ENCODE measurements around the gene DUSP14. TPM values are rescaled to one million over a fixed set of nuclear protein-coding genes. Genes with fewer than 3 reads are reported as not detected.
"Not testable (repeated sequence)": the region's sequence is repeated elsewhere in the genome, so short reads cannot be mapped to it uniquely, and the experiment has no call there.

Gene DUSP14
- total RNA-seq, 1 donor from 2014 or later: 31.1 TPM

DNA sequence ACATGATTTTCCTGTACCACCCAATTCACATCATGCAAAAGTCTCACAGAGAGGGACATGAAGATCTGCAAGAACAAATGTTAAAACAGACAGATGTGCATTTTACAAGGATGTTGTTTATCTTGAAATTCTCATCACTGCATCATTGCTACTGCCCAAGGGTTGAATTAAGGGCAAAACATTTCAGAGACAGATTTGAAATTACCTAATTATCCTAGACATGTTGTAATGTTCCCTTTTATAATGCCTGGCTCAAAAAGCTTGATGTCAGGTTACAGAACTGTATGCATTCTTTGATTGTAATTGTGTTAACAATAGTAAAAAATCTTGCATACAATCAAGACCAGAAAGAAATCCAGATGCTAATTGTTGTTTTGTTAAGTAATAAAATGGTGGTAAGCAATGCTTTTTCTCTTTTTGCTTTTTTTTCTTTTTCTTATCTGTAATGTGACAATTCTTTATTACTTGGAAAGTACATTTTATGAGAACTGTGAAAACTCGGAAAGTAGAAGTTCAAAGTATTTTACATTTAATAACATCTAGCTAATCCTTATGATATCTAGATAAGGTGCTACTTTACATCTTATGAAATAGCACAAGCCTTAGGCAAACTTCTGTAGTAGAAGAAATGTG is 3.6 kb upstream of the DUSP14 start:
- DNase-seq: no peak

DNA sequence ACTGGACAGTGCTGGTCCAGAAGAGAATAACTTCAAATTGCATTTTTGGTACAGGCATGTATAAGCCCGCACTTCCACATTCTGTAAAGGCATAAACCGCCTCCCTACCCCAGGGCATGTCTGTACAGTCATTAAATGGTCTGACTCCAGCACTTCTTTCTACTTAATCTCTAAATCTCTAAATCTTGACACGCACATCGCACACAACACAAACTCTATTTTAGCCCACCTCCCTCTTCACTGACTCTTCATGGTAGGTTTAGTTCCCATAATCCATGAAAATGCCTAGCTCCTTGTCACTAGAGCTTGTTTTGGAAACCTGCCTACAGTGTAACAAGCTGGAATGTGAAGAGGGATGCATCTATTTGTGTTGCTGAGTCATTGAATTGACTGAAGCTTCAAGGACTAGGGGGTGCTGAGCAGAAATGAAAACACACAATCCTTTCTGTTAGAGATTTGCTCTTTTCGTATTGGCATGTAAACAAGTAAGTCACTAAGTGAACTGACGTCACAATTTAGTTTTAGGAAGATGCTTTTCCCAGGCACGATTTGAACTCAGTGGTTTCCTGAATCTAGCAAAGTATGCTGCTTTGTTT is 1.6 kb upstream of the DUSP14 start:
- DNase-seq: peak; percentile 95

DNA sequence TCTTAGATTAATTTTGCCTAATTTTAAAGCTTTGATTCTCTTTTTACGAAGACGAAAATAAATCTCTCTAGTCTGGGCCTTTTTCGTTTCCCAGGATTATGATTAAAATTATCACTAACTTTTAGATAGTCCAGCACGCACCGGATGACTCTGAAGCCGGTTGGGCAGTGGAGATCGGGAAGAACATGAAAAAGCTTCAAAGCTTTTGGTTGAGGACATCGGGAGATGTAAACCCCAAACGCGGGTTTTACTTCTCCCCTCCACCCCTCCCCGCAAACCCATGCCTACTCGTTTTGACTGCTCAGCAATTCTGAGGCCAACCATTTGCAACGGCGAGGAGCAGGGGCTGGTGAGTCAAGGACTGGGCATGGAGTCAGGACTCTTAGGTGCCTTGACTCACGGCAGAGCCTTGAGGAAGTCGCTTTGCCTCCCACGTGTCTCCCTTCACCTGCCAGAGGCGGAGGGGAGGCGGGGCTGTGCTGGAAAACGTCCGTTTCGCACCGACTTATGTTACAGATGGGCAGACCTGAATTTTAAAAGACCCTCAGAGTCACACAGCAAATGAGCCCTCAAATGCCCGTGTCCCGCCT is 989 bp upstream of the DUSP14 start:
- peak; percentile 93 for DNase-seq

DNA sequence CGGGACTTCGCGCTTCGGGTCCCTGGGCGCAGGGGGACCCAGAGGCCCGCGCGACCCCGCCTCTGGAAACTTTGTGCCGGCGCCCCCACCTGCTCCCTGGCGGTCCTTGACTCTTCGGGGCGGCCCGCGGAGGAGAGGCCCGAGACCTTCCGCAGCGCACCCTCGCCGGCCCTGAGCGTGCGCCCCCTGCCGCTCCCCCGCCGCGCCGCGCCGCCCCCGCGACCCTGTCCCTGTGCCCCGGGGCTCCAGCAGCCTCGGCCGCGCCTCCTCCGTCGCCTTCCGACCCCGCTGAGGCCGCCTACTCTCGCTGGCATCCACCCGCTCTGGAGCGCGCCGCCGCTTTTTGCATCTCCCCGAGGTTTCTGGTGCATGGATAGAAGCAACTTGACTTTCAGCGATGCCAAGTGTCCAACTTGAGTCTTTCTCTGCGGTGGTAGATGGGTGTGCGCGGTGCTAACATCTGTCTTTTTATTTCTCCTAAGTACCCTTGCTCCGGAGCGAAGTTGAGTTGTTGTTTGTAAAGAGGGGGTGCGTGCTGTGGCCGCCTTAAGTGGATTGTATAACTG is 414 bp downstream of the DUSP14 start:
- DNase-seq: peak; percentile 69

DNA sequence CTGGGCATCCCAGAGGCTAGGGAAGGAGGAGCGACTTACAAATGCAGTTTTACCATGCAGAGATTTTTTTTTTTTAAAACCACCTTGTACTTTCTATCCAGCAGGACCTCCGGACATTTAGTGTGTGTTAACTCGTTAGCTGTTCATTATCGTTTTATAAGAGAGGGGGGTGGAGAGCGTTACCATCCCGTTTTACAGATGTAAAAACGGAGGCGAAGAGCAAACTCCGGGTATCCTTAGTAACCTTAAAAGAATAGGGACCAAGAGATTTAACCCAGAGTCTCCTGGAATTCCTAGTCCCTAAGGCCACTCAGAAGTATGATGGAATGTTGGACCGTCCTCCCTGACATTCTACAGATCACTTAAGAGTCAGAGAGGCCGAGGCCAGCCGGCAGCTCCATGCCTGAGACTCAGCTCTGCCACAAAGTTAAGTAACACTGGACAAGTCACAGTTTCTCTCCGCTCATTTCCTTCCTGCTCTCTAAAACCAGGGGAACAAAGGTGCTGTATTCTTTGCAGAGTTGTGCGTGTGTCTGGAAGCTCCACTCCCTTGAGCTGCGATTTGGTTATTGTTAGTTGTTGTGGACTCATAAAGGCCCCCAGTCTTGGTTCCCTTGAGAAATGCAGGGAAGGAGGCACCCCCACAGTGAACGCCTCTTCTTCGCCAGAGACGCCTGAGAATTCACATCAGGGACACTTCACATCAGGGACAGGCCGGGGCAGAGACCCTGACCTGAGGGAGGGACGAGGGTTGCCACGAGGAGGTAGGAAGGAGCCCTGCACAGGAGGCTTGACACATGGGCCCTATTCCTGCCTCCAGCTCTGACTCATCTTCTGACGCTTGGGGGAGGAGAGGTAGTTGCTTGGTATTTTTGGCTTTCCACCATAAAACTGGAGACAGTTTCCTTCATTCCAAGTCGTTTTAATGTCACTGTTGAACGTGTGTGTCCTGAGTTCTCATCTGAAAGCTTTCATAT is 1.2 kb downstream of the DUSP14 start:
- peak; percentile 89 for DNase-seq

DNA sequence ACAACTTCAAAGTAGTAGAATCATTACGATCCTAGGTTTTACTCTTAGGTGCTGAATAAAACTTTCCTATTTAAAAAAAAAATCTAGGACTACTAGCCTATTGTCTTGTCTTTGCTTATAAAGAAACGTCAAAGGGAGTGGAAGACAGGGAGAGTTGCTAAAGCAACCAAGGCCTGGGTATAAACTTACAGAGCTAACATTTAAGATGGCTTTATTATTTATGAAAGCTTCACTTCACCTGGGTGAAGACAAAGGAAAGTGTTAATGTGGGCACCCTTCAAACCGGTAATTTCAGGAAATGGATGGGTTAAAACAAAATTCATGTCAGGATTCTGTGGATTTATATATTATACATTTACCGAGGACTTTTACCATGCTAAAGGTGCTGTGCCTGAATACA is 2.5 kb downstream of the DUSP14 start:
- DNase-seq: no peak

DNA sequence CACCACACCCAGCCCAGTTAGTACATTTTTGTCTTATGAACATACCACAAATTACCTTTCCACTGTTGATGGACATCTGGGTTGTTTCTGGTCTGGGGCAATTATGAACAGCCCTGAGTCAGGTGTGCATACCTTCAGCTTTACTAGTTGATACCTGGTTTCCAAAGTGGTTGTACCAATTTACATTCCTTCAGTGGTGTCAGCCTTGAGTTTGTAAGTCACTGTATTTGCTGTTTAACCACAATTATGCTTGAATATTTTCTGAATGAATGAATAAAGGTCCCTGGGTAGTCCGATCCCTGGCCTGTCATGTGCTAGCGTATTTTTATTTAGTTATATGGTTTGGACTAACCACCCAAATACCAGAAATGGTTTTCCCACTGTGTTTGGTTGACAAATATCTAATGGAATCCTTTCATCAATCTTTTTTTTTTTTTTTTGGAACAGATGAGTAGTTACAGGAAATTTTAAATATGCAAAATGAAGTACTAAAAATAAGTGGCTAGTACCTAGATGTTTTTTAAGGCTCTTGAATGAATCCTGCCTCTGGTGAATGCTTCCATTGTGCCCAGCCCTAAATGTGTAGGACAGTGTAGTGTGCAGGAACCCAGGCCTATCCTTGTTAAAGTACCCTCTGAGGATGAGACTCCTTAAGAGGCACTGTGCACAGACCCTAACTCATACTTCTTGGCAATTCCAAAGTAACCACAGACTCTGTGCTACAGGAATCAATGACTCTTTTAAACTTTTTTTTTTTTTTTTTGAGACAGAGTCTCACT is 3.7 kb downstream of the DUSP14 start:
- DNase-seq: no peak

DNA sequence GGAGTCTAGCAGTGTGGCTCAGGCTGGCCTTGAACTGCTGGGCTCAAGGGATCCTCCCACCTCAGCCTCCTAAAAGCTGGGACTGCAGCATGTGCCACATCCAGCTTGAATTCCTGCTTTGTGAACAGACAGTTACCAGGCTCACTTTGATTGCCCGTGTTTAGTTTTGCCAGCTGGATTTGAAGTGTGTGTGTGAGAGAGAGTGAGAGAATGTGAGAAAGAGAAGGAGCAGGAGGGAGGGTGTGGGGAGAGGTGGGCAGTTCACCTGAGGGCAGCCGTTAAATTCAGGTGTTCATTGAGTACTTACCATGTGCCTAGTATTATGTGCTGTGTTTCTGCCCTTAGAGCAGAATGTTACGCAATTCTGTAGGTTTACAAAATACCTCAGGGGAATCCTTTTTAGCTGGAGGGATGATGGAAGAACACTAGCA is 4.7 kb downstream of the DUSP14 start:
- no peak for DNase-seq

DNA sequence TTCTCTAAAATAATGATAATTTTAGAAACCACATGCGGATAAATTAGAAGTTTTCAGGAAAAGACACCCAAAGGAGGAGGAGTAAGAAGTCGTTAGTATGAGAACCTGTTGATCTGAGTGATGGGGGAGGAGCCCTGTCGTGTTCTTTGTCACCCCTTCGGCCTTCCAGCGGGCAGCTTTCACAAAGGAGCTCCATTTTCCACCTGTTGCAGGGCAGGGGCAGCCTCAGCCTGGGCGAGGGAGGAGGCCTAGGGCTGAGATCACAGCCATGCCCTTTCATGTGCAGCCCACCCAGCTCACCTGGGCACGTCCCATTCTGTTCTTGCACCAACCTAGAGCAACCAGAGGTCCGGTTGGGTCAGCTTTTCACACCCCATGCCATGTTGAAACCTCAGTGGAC is 5.3 kb downstream of the DUSP14 start:
- no peak for DNase-seq

DNA sequence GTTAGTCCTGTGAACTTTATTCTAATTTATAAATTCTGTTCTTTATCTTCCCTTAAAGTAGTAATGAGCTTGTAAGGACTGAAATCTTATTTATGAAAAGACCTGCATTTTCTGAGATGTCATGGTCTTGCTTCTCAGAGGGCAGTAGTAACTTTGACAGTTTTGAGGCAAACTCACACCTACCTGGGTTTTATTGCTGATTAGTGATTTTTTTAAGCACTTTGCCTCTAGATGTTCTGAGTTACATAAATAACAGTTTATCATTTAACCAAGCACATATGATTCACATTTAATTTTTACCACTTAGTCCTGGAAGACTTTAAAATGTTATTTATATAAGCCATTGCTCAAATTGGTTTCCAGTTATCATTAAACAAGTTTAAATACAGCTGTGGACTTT is 10.7 kb downstream of the DUSP14 start:
- DNase-seq: no peak

DNA sequence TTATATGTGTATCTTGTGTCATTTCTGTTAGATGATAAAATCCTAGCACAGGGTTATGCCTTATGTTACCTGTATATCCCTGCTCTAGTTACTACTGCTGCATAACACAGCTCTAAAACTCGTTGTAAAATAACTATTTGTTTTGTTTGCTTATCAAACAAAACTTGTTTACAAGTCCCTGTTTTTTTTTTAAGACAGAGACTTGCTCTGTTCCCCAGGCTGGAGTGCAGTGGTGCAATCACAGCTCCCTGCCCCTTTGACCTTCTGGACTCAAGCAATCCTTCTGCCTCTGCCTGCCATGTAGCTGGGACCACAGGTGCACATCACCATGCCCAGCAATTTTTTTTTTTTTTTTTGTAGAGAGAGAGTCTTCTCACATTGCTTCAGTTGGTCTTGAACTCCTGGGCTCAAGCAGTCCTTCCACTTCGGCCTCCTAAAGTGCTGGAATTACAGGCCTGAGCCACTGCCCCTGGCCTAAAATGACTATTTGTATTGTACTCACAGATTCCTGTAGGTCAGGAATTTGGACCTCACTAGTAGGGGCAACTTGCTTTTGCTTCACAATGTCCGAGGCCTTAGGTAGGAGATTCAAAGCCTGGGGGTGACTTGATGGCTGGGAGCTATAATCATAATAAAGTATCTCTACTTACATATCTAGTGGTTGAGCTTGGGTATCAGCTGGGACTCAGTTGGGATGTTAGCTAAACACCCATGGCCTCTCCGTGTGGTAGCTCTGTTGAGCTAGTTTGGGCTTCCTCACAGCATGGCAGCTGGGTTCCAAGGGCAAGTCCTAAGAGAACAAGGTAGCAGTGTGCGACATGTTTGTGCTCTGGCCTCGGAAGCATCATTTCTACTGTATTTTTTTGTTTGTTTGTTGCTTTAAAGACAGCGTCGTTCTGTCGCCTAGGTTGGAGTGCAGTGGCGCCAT is 12.6 kb downstream of the DUSP14 start:
- DNase-seq: no peak

DNA sequence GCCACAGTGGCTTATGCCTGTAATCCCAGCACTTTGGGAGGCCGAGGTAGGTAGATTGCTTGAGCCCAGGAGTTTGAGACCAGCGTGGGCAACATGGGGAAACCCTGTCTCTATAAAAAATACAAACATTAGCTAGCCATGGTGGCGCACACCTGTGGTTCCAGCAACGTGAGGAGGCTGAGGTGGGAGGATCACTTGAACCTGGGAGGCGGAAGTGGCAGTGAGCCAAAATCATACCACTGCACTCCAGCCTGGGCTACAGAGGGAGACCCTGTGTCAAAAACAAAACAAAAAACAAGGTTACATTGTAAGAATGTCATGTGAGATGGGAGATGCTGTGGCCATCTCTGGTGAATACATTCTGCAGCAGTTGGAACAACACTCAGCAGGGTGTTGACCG is 13.5 kb downstream of the DUSP14 start:
- DNase-seq: no peak

DNA sequence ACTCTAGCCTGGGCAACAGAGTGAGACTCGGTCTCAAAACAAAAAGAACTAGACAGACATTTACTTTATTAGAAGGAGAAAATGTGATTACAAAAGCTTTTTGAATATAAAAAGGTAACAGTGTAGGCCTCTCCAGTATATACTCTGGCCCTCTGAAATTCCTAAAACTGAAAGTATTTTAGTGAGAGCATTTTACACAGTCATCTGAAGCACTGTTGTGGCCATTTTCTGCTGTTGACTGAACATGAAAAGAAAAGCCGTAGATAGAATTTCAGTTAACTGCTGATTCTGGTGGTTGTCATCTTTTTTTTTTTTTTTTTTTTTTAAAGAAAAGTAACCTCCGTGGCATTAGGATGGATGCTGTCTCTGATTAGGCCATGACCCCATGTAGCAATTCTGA is 15.6 kb downstream of the DUSP14 start:
- DNase-seq: no peak

DNA sequence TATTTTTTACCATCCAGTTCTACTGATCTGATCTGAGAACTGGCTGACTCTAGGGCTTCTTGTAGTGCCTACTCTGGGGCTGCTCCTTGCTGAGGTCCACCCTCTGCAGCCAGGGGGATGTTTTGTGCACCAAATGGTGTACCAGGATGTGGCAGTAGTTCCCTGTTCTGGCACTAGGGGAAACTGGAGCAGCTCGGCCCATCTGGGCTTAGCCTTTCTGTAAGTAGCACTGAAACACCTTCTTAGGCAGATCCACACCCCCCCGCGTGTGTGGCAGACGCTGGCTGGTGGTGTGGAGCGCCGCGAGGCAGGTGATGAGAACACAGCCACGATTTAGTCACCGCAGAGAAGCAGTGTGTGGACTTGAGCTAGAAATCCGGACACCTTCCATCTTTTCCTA is 17.0 kb downstream of the DUSP14 start:
- peak; percentile 54 for DNase-seq

DNA sequence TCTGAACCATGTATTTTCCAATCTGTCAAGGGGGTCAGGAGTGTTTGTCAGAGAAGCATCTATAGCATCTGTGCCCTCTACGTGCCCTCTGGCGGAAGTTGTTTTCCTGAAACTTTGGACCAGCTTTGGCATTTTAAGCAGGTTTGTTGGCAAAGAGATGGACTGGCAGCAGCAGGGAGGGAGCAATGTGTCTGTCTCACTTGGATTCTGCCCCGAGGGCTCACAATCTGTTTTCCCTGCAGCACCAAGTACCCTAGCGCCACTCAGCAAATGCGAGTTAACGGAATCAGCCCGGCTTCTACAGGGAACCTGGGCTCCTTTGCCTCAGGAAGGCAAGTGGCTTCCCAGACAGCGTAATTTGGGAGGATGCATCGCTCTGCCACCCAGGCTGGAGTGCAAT is 17.4 kb downstream of the DUSP14 start:
- no peak for DNase-seq

DNA sequence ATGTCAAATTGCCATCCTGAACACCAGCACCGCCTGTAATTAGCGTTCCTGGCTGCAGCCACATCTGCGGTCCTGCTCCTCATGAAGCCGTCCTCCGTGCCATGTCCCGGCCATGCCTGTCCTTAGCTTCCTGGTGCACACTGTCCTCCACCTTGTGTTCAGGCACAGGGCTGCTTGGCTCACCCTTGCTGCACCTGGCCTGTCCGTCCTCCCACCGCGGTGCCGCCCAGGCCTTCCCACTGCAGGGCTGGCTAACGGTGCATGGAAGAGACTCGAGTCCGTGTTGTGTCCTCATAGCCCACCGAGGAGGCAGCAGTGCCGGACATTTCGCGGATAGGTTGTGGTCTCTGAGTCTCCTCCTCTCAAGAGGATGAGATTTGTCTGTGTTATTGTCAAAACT is 20.4 kb downstream of the DUSP14 start:
- DNase-seq: no peak

DNA sequence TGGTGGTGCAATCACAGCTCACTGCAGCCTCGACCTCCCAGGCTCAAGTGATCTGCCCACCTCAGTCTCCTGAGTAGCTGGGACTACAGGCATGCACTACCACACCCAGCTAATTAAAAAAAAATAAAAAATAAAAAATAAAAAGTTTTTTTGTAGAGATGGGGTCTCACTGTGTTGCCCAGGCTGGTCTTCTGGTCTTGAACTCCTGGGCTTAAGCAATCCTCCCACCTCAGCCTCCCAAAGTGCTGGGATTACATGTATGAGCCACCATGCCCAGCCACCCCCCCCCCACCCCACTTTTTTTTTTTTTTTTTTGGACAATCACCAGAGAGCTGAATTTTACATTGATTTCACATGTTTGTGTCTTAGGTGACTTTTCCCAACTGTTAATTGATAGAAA is 22.0 kb downstream of the DUSP14 start:
- not testable (repeated sequence) for DNase-seq

DNA sequence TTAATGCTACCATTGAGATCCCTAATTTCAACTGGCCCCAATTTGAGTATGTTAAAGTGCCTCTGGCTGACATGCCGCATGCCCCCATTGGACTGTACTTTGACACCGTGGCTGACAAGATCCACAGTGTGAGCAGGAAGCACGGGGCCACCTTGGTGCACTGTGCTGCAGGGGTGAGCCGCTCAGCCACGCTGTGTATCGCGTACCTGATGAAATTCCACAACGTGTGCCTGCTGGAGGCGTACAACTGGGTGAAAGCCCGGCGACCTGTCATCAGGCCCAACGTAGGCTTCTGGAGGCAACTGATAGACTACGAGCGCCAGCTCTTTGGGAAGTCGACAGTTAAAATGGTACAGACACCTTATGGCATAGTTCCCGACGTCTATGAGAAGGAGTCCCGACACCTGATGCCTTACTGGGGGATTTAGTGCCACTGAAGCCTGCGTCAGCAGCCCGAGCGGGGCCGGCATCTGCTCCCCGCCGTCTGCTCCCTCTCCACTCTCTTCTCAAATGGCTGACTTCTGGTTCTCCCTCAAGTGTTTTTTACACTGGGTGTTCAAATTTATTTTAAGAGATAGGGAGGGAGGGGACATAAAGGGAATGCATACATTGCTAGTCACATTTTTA is 22.9 kb downstream of the DUSP14 start:
- no peak for DNase-seq

DNA sequence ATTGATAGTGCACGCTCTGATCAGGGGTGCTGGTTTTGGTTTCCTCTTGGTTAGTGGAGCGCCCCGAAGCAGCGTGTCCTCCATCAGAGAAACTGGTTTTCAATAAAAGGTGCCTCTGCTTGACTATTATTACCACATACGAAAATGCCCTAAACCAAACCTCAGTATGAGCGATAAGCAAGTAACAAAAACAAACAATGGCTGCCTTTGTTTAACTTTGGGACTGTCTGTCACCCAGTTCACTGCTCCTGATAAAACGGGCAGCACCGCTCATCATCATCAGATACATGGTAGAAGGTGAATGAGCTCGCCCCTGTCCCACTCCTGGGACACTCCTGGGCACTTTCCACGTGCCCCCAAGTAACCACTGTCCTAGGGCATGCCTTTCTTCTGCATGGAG is 24.0 kb downstream of the DUSP14 start:
- no peak for DNase-seq

DNA sequence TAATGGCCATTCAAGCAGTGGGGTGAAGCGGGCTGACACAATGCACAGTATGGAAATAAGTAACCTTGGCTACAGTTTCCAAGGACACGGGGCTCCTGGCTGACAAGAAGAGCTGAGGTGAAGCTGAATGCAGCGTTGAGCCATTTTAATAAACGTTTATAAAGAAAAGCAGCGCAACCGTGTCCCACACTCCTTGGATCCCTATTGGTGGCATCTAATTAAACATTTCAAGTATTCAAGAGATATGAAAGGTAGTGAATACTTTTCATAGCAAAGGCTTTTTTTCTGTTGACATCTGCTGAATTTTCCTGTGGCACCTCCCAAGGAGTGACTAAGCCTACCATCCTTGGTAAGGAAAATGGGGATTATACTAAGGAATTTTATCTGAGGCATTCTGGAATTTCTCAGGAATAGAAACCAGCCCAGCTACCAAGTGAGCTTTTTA is 26.5 kb downstream of the DUSP14 start:
- no peak for DNase-seq

Data from dermis blood vessel endothelial cell (primary cell).